ENCODE measurements around the gene CAPN5.

GRCh38 chr11:77159219-77159936, 92.6 kb downstream of the CAPN5 start:
- TF ChIP-seq CTCF (IDR thresholded peaks at IDR 0.05), result no peak
- no peak for TF ChIP-seq ZFX (IDR thresholded peaks at IDR 0.05; ENCODE audit: borderline replicate concordance)
